ENCODE measurements around the gene C9orf43. TPM values are rescaled to one million over a fixed set of nuclear protein-coding genes. Genes with fewer than 3 reads are reported as not detected.
"Not testable (repeated sequence)": the region's sequence is repeated elsewhere in the genome, so short reads cannot be mapped to it uniquely, and the experiment has no call there.

The C9orf43 gene
- polyA plus RNA-seq, 2 donors: 0.20 to 0.33 TPM

DNA sequence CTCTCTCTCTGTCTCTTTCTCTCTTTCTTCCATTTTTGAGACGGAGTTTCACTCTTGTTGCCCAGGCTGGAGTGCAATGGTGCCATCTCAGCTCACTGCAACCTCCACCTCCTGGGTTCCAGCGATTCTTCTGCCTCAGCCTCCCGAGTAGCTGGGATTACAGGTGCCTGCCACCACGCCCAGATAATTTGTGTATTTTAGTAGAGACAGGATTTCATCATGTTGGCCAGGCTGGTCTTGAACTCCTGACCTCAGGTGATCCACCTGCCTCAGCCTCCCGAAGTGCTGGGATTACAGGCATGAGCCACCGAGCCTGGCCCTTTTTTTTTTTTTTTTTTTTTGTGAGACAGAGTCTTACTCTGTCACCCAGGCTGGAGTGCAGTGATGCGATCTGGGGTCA, 29.1 kb upstream of the C9orf43 start:
- not testable (repeated sequence) for H3K36me3 ChIP-seq (ENCODE audit: control insufficient read depth in 2 of 2, insufficient read depth in 2 of 2, low read length in 1 of 2); H3K4me1 ChIP-seq (ENCODE audit: control insufficient read depth in 2 of 2, insufficient read depth in 2 of 2, low read length in 1 of 2); H3K9me3 ChIP-seq (ENCODE audit: control insufficient read depth in 2 of 2, insufficient read depth in 1 of 2, low read depth in 1 of 2, low read length in 1 of 2); H3K4me3 ChIP-seq (ENCODE audit: low read depth in 1 of 2, low read length in 2 of 2); H3K27me3 ChIP-seq (ENCODE audit: control insufficient read depth in 1 of 2, insufficient read depth in 2 of 2, low read length in 2 of 2)
- H3K27ac ChIP-seq (ENCODE audit: low read depth in 2 of 2, low read length in 1 of 2): peak overlapping the region; percentile 89 to 93
- 55 to 65% methylated on average over 7 of the region's 7 CpGs for WGBS, 2 donors

DNA sequence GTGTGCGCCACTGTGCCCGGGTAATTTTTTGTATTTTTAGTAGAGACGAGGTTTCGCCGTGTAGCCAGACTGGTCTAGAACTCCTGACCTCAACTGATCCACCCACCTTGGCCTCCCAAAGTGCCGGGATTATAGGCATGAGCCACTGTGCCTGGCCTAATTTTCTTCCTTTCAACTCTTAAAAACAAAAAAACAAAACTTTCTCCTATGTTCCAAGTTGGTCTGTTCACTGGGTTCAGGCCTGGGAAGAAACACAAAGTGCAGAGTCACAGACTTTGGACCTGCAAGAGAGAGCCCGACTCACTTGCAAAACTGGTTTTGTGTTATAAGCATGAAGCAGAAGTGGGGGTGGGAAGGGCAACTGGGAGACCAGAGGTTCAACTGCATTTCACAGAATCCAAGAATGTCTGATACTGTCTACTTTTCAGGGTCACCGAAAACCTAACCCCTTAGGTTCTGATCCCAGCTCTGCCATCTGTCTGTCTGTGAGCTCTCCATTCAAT, 28.6 kb upstream of the C9orf43 start:
- no peak overlapping the region for H3K4me3 ChIP-seq (ENCODE audit: low read depth in 1 of 2, low read length in 2 of 2)
- WGBS, 2 donors: 42 to 61% methylated on average over 8 of the region's 8 CpGs
- H3K27ac ChIP-seq (ENCODE audit: low read depth in 2 of 2, low read length in 1 of 2): peak overlapping the region; percentile 89 to 93

DNA sequence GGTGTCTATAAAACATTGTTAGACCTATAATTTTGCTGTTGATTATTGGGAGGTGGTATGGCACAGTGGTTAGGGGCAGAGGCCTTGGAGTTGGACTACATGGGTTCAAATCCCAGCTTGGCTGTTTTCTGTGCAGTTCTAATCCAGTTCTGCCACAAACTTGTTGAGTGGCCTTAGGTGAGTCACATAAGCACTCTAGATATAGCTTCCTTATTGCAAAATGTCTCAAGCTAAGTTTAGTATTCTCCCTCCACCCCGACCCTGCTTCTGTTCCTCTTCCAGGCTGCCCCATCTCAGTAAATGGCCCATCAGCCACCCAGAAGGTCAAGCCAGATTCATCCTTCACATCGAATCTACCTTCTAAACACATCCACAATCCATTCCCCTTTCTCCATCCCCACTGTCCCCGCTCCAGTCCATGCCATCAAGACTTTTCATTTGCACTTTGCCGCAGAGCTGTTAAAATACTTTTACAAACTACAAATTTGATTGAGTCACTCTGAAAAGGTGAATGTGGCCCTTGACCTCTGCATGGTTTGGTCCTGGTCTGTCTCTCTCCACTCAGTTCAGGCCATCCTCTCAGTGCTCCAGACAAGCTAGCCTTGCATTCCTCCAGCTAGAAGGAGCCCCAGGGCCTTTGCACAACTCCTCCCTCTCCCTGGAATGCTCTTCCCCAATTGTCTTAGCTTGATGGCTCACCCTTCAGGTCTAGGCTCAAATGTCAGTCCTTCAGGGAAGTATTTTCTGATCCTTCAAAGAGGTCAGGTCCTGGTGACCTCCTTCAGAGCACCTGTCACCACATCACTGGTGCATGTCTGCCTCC, 23.8 kb upstream of the C9orf43 start:
- no peaks in the 10 kb centered on the region for H3K9me3 ChIP-seq (ENCODE audit: control insufficient read depth in 2 of 2, insufficient read depth in 1 of 2, low read depth in 1 of 2, low read length in 1 of 2)
- H3K4me3 ChIP-seq (ENCODE audit: low read depth in 1 of 2, low read length in 2 of 2): no peak overlapping the region
- 82 to 92% methylated on average over 4 of the region's 4 CpGs for WGBS, 2 donors
- H3K27me3 ChIP-seq (ENCODE audit: control insufficient read depth in 1 of 2, insufficient read depth in 2 of 2, low read length in 2 of 2): no peaks in the 10 kb centered on the region
- H3K27ac ChIP-seq (ENCODE audit: low read depth in 2 of 2, low read length in 1 of 2): peak overlapping the region; percentile 48 to 85
- H3K4me1 ChIP-seq (ENCODE audit: control insufficient read depth in 2 of 2, insufficient read depth in 2 of 2, low read length in 1 of 2): no peaks in the 10 kb centered on the region
- peaks cover 17 to 39% of the 10 kb centered on the region in 2 donors for H3K36me3 ChIP-seq (ENCODE audit: control insufficient read depth in 2 of 2, insufficient read depth in 2 of 2, low read length in 1 of 2)

More for the DNA sequence above, 28.6 kb upstream of the C9orf43 start:
- H3K27me3 ChIP-seq (ENCODE audit: control insufficient read depth in 1 of 2, insufficient read depth in 2 of 2, low read length in 2 of 2): no peaks in the 10 kb centered on the region
- H3K36me3 ChIP-seq (ENCODE audit: control insufficient read depth in 2 of 2, insufficient read depth in 2 of 2, low read length in 1 of 2): peaks cover 0 to 2% of the 10 kb centered on the region in 2 donors
- H3K4me1 ChIP-seq (ENCODE audit: control insufficient read depth in 2 of 2, insufficient read depth in 2 of 2, low read length in 1 of 2): no peaks in the 10 kb centered on the region
- no peaks in the 10 kb centered on the region for H3K9me3 ChIP-seq (ENCODE audit: control insufficient read depth in 2 of 2, insufficient read depth in 1 of 2, low read depth in 1 of 2, low read length in 1 of 2)

DNA sequence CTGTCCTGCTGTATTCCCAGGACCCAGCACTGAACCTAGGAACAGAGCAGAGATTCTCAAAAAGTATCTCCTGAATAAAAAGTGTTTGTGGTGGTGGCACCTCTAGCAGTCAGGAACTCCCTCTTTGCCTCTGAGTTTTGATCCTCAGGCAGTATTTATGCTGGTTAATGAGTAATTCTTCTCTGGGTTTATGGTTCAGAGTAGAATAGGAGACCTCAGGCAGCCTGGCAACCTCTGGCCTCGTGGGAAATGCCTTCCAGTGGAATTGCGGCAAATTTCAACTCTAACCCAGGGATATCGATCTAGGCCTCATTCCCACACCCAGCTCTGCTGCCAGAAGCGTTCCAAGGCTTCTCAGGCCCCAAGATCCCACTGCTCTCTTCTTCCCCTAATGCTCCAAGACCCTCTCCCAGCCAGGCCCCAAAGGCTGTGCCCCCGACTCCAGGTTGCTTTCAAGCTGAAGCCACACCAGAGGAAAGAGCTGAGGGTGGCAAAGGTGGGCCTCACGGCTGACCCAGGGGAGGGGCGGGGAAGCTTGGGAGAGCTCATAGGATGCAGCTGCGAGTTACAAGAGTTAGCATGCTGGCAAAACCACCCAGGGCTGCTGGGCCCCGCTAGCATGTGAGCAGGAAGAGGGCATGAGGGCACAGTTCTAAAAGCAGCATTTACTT, 22.9 kb upstream of the C9orf43 start:
- peaks cover 17 to 44% of the 10 kb centered on the region in 2 donors for H3K36me3 ChIP-seq (ENCODE audit: control insufficient read depth in 2 of 2, insufficient read depth in 2 of 2, low read length in 1 of 2)
- WGBS, 2 donors: 67 to 85% methylated on average over 9 of the region's 9 CpGs

DNA sequence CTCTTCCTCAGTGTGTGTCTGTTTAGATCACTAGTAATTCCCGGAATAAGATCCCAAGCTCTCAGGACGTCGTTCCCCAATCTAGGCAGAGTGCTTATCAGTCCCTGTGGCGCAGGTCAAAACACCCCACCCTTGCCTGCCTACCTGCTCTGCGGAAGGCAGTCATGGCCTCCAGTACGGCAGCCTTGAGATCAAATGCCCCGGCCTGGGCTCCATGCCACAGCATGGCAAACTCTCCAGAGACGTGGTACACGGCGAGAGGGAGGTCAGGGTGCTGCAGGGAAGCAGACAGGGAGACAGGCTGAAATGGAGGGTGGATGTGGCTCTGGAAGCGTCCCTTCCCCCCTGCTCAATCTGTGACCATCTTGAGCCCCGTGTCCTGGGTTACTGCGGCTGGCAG, 21.7 kb upstream of the C9orf43 start:
- Histone ChIP-seq H3K9me3 (ENCODE audit: control insufficient read depth in 2 of 2, insufficient read depth in 1 of 2, low read depth in 1 of 2, low read length in 1 of 2) (no peaks in the 10 kb centered on the region), H3K4me3 (ENCODE audit: low read depth in 1 of 2, low read length in 2 of 2) (no peak overlapping the region), H3K4me1 (ENCODE audit: control insufficient read depth in 2 of 2, insufficient read depth in 2 of 2, low read length in 1 of 2) (no peaks in the 10 kb centered on the region), H3K27me3 (ENCODE audit: control insufficient read depth in 1 of 2, insufficient read depth in 2 of 2, low read length in 2 of 2) (no peaks in the 10 kb centered on the region), H3K27ac (ENCODE audit: low read depth in 2 of 2, low read length in 1 of 2) (no peak overlapping the region), H3K36me3 (ENCODE audit: control insufficient read depth in 2 of 2, insufficient read depth in 2 of 2, low read length in 1 of 2) (peaks cover 17 to 49% of the 10 kb centered on the region in 2 donors)
- WGBS, 2 donors: 68 to 91% methylated on average over 13 of the region's 13 CpGs

More for the DNA sequence above, 22.9 kb upstream of the C9orf43 start:
- Histone ChIP-seq H3K9me3 (ENCODE audit: control insufficient read depth in 2 of 2, insufficient read depth in 1 of 2, low read depth in 1 of 2, low read length in 1 of 2) (no peaks in the 10 kb centered on the region), H3K27me3 (ENCODE audit: control insufficient read depth in 1 of 2, insufficient read depth in 2 of 2, low read length in 2 of 2) (no peaks in the 10 kb centered on the region), H3K4me1 (ENCODE audit: control insufficient read depth in 2 of 2, insufficient read depth in 2 of 2, low read length in 1 of 2) (no peaks in the 10 kb centered on the region), H3K4me3 (ENCODE audit: low read depth in 1 of 2, low read length in 2 of 2) (no peak overlapping the region), H3K27ac (ENCODE audit: low read depth in 2 of 2, low read length in 1 of 2) (peak overlapping the region in 1 of 2 donors; percentile 48)

DNA sequence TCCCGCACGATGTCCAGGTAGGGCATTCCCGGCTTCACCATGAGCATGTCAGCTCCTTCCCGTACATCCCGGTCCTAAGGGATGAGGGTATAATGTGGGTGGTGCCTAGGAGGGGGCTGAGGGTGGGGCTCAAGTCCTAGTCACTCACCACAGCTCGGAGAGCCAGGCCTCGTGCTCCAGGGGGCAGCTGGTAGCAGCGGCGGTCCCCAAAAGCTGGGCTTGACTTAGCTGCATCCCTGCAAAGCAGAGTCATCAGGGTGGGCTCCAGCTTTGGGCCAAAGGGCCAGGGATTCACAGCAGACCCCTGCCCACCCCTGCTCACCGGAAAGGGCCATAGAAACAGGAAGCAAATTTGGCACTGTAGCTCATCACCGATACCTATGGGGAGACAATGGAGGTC, 21.1 kb upstream of the C9orf43 start:
- H3K27ac ChIP-seq (ENCODE audit: low read depth in 2 of 2, low read length in 1 of 2): no peak overlapping the region
- H3K4me3 ChIP-seq (ENCODE audit: low read depth in 1 of 2, low read length in 2 of 2): no peak overlapping the region
- H3K9me3 ChIP-seq (ENCODE audit: control insufficient read depth in 2 of 2, insufficient read depth in 1 of 2, low read depth in 1 of 2, low read length in 1 of 2): no peaks in the 10 kb centered on the region
- H3K4me1 ChIP-seq (ENCODE audit: control insufficient read depth in 2 of 2, insufficient read depth in 2 of 2, low read length in 1 of 2): no peaks in the 10 kb centered on the region
- peaks cover 17 to 49% of the 10 kb centered on the region in 2 donors for H3K36me3 ChIP-seq (ENCODE audit: control insufficient read depth in 2 of 2, insufficient read depth in 2 of 2, low read length in 1 of 2)
- WGBS, 2 donors: 89 to 92% methylated on average over 11 of the region's 11 CpGs
- H3K27me3 ChIP-seq (ENCODE audit: control insufficient read depth in 1 of 2, insufficient read depth in 2 of 2, low read length in 2 of 2): no peaks in the 10 kb centered on the region

DNA sequence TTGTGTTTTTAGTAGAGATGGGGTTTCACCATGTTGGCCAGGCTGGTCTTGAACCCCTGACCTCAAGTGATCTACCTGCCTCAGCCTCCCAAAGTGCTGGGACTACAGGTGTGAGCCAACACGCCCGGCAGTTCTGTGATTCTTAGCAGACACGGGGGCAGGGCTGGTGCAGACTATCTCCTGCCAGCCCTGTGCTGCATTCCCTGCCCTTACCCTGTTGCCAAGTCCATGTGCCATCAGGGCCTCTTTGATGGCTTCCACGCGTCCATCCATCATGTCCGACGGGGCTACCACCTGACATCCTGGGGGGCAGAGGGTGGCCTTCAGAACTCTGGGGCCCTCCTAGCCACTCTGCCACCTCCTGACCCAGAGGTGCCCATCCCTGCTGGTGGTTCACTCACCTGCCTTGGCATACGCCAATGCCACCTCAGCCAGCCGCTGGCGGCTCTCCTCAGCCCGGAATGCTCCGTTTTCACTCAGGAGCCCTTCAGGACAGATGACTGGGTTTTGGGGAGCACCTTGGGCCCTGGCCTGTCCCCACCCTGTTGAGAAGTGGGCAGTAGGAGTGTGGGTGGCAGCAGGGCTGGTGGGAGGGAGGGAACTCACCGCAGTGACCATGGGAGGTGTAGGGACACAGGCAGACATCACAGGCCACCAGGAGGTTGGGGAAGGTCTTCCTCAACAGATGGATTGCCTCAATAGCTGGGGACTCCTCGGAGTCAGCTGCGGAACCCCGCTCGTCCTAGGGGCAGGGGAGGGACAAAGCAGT, 20.2 kb upstream of the C9orf43 start:
- peaks cover 17 to 52% of the 10 kb centered on the region in 2 donors for H3K36me3 ChIP-seq (ENCODE audit: control insufficient read depth in 2 of 2, insufficient read depth in 2 of 2, low read length in 1 of 2)
- no peaks in the 10 kb centered on the region for H3K4me1 ChIP-seq (ENCODE audit: control insufficient read depth in 2 of 2, insufficient read depth in 2 of 2, low read length in 1 of 2)
- WGBS, 2 donors: 93 to 94% methylated on average over 17 of the region's 17 CpGs
- H3K9me3 ChIP-seq (ENCODE audit: control insufficient read depth in 2 of 2, insufficient read depth in 1 of 2, low read depth in 1 of 2, low read length in 1 of 2): no peaks in the 10 kb centered on the region
- H3K27me3 ChIP-seq (ENCODE audit: control insufficient read depth in 1 of 2, insufficient read depth in 2 of 2, low read length in 2 of 2): no peaks in the 10 kb centered on the region
- H3K4me3 ChIP-seq (ENCODE audit: low read depth in 1 of 2, low read length in 2 of 2): no peak overlapping the region
- no peak overlapping the region for H3K27ac ChIP-seq (ENCODE audit: low read depth in 2 of 2, low read length in 1 of 2)

DNA sequence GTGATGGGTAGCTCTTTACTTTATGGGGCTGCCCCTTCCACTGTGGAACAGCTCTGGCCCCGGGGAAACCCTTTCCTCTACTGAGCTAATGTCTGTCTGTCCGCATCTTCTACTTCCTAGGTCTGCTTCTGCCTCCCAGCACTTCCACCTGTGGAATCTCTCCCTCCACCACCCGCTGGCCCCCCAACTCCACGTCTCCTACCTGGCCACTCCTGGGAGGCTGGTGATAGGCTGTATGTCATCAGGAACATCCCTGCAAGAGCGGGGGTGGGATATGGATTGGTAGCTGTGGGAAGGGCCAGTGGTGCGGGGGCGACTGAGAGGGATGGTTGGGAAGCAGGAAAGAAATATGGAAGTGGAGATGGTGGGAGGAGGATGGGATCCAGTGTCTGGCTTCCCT, 18.6 kb upstream of the C9orf43 start:
- Histone ChIP-seq H3K36me3 (ENCODE audit: control insufficient read depth in 2 of 2, insufficient read depth in 2 of 2, low read length in 1 of 2) (peaks cover 17 to 51% of the 10 kb centered on the region in 2 donors), H3K9me3 (ENCODE audit: control insufficient read depth in 2 of 2, insufficient read depth in 1 of 2, low read depth in 1 of 2, low read length in 1 of 2) (no peaks in the 10 kb centered on the region), H3K27me3 (ENCODE audit: control insufficient read depth in 1 of 2, insufficient read depth in 2 of 2, low read length in 2 of 2) (no peaks in the 10 kb centered on the region), H3K4me3 (ENCODE audit: low read depth in 1 of 2, low read length in 2 of 2) (no peak overlapping the region), H3K27ac (ENCODE audit: low read depth in 2 of 2, low read length in 1 of 2) (no peak overlapping the region), H3K4me1 (ENCODE audit: control insufficient read depth in 2 of 2, insufficient read depth in 2 of 2, low read length in 1 of 2) (peaks cover 0 to 2% of the 10 kb centered on the region in 2 donors)
- WGBS, 2 donors: 95 to 98% methylated on average over 7 of the region's 7 CpGs

DNA sequence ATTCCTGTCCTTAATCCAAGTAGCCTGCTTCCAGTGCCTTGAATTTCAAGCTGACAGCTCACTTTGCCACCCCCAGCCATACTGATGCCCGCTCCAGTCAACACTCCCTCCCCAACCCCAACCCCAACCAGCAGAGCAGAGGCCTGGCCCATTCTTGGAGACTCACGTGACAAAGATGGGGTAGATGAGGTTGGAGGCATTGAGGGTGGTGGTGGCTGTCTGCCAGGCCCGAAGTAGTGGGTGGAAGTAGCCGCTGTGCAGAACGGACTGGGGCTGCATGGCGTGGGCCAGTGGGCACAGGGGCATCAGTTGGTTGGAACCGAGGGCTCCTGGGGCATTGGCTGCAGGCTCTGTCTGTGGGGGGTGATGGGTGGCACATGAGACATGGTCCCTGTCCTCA, 17.3 kb upstream of the C9orf43 start:
- Histone ChIP-seq H3K4me1 (ENCODE audit: control insufficient read depth in 2 of 2, insufficient read depth in 2 of 2, low read length in 1 of 2) (peaks cover 0 to 2% of the 10 kb centered on the region in 2 donors), H3K36me3 (ENCODE audit: control insufficient read depth in 2 of 2, insufficient read depth in 2 of 2, low read length in 1 of 2) (peaks cover 17 to 42% of the 10 kb centered on the region in 2 donors), H3K4me3 (ENCODE audit: low read depth in 1 of 2, low read length in 2 of 2) (no peak overlapping the region), H3K9me3 (ENCODE audit: control insufficient read depth in 2 of 2, insufficient read depth in 1 of 2, low read depth in 1 of 2, low read length in 1 of 2) (no peaks in the 10 kb centered on the region), H3K27me3 (ENCODE audit: control insufficient read depth in 1 of 2, insufficient read depth in 2 of 2, low read length in 2 of 2) (no peaks in the 10 kb centered on the region), H3K27ac (ENCODE audit: low read depth in 2 of 2, low read length in 1 of 2) (no peak overlapping the region)
- WGBS, 2 donors: 91 to 95% methylated on average over 7 of the region's 7 CpGs

Measured in esophagus (tissue), 2 donors.